Caco-2 (cell line): ENCODE measurements around the gene CARM1. TPM values are rescaled to one million over a fixed set of nuclear protein-coding genes. Genes with fewer than 3 reads are reported as not detected.

ENCODE experiments used
- BruUV-seq: library from RNA; stranded (reverse); fragments of 400-500 nt; replicated peaks from 2 replicates; lab custom pipeline; 2021; lab: Mats Ljungman, UMichigan
- CTCF ChIA-PET: fragments of 300-600 bp; sonication (Branson Sonifier 250); formaldehyde crosslinking; loops from one replicate; lab custom pipeline; 2022; ENCODE audit warnings: antibody characterized with exemption; lab: Charles Lee
- POLR2A ChIA-PET: fragments of 300-600 bp; sonication (Branson Sonifier 250); formaldehyde crosslinking; loops from one replicate; lab custom pipeline; 2022; ENCODE audit warnings: antibody characterized with exemption; lab: Charles Lee
- DNase-seq, 2 experiments: peaks; one replicate each; pipeline versions ENCODE4 v3.0.0 to v3.0.0-alpha.2; 2020 to 2022
- H3K27me3 ChIP-seq: replicated peaks from 2 replicates; pipeline ENCODE4 v1.6.0; 2011; ENCODE audit warnings: low read length; ENCODE audit not compliant: control insufficient read depth, insufficient read depth
- H3K36me3 ChIP-seq: 2 replicates; pipeline ENCODE4 v1.5.1; 2011; ENCODE audit warnings: low read length; ENCODE audit not compliant: control insufficient read depth, insufficient read depth
- H3K4me1 ChIP-seq: fragments of 250-450 bp; sonication (Bioruptor Pico); 2 replicates; pipeline ENCODE4 v1.5.1; 2020; ENCODE audit warnings: mild to moderate bottlenecking
- H3K4me3 ChIP-seq: 2 replicates; pipeline ENCODE4 v1.5.1; 2011; ENCODE audit warnings: low read depth, mild to moderate bottlenecking, control low read depth, low read length
- H3K9me3 ChIP-seq: fragments of 250-450 bp; sonication (Bioruptor Pico); 2 replicates; pipeline ENCODE4 v1.5.1; 2020; ENCODE audit warnings: mild to moderate bottlenecking, moderate library complexity
- H3K27ac Mint-ChIP-seq: one replicate; pipeline ENCODE4 v1.8.0; 2022; ENCODE audit warnings: mixed read lengths; ENCODE audit not compliant: unreplicated experiment
- H3K27me3 Mint-ChIP-seq: one replicate; pipeline ENCODE4 v1.8.0; 2022; ENCODE audit warnings: mixed read lengths; ENCODE audit not compliant: insufficient read depth, unreplicated experiment
- H3K36me3 Mint-ChIP-seq: one replicate; pipeline ENCODE4 v1.8.0; 2022; ENCODE audit warnings: mild to moderate bottlenecking, mixed read lengths; ENCODE audit not compliant: insufficient read depth, unreplicated experiment
- H3K4me1 Mint-ChIP-seq: one replicate; pipeline ENCODE4 v1.8.0; 2022; ENCODE audit warnings: low read depth, mixed read lengths; ENCODE audit not compliant: unreplicated experiment
- H3K4me3 Mint-ChIP-seq: one replicate; pipeline ENCODE4 v1.8.0; 2022; ENCODE audit warnings: mild to moderate bottlenecking, moderate library complexity, mixed read lengths; ENCODE audit not compliant: unreplicated experiment
- H3K9me3 Mint-ChIP-seq: one replicate; pipeline ENCODE4 v1.8.0; 2022; ENCODE audit warnings: mixed read lengths; ENCODE audit not compliant: unreplicated experiment
- CTCF ChIP-seq, 2 experiments: fragments of 200-600 bp in 1 of 2; IDR thresholded peaks; 1 replicate in 1 of 2; 2 replicates in 1 of 2; pipeline versions ENCODE4 v1.5.1 to v1.8.0; 2011 to 2022; ENCODE audit warnings: antibody characterized with exemption in 1 of 2, control low read depth in 1 of 2, inconsistent platforms in 1 of 2, low read depth in 1 of 2, low read length in 1 of 2, mild to moderate bottlenecking in 1 of 2, moderate library complexity in 1 of 2; ENCODE audit not compliant: insufficient read depth in 1 of 2, severe bottlenecking in 1 of 2, unreplicated experiment in 1 of 2
- intact Hi-C: fragments of 100-400 bp; cut with micrococcal nuclease; formaldehyde crosslinking; loops from one replicate; pipeline ENCODE4 v1.10.0; 2022; ENCODE audit not compliant: unreplicated experiment
- total RNA-seq: library from RNA; stranded (reverse); gene quantifications from 2 replicates; pipeline ENCODE4 v1.2.3, GENCODE V29; 2022

CARM1 gene
- total RNA-seq, 1 experiment from 2014 or later: 97.9 TPM

- Histone ChIP-seq H3K36me3 (no peaks in the 10 kb centered on the region), H3K4me3 (no peak overlapping the region), H3K27me3 (no peaks in the 10 kb centered on the region), H3K9me3 (no peaks in the 10 kb centered on the region), H3K4me1 (peaks cover 9% of the 10 kb centered on the region; the same call in 1 of the 2 replicates)
- TF ChIP-seq CTCF (IDR thresholded peaks at IDR 0.05; ENCODE audit: insufficient read depth in 1 of 2, low read depth in 1 of 2, low read length in 1 of 2, severe bottlenecking in 1 of 2, unreplicated experiment in 1 of 2): no peak
- Mint-ChIP-seq H3K9me3 (no peaks in the 10 kb centered on the region), H3K27me3 (no peaks in the 10 kb centered on the region), H3K4me3 (no peak overlapping the region), H3K4me1 (no peaks in the 10 kb centered on the region), H3K27ac (no peak overlapping the region), H3K36me3 (peaks cover 26% of the 10 kb centered on the region)
- no TSS peak for BruUV-seq
- CTCF ChIA-PET: interaction anchor here (1.5 kb wide), 1 partner anchor 25 kb away, joined by 6 read pairs; no protein-coding TSS in a partner anchor
- DNase-seq: no peak
- intact Hi-C loops: no loop called here
- POLR2A ChIA-PET: no interaction called here
Observed at GRCh38 chr19:10839114-10840050, 32.0 kb upstream of the CARM1 start.

DNA sequence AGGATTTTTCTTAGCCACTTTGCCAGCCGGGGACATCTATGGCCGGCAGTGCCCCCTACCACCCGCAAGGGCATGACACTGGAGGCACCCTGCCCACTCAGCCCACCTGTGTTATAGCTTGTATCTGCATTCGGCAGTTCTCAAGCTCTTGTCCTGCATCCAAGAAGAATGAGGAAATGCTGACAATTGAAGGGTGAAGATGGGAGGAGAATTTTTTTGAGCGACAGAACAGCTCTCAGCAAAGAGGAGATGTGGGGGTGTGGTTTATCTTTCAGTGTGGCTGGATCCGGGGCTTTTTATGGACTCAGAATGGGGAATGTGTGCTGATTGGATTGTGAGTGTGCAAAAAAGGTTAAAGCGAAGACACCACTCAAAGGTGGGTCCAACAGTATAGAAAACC is 28.6 kb upstream of the CARM1 start:
- intact Hi-C loops: no loop called here
- no peaks in the 10 kb centered on the region for H3K27me3 ChIP-seq
- H3K4me3 Mint-ChIP-seq: no peak overlapping the region
- H3K27ac Mint-ChIP-seq: no peak overlapping the region
- POLR2A ChIA-PET: no interaction called here
- no peak for DNase-seq
- H3K4me3 ChIP-seq: no peak overlapping the region
- H3K9me3 Mint-ChIP-seq: no peaks in the 10 kb centered on the region
- CTCF ChIA-PET: no interaction called here
- H3K4me1 ChIP-seq: no peaks in the 10 kb centered on the region
- no peaks in the 10 kb centered on the region for H3K4me1 Mint-ChIP-seq
- TF ChIP-seq CTCF (IDR thresholded peaks at IDR 0.05; ENCODE audit: insufficient read depth in 1 of 2, low read depth in 1 of 2, low read length in 1 of 2, severe bottlenecking in 1 of 2, unreplicated experiment in 1 of 2): no peak
- no peaks in the 10 kb centered on the region for H3K27me3 Mint-ChIP-seq
- no peaks in the 10 kb centered on the region for H3K36me3 Mint-ChIP-seq
- no TSS peak for BruUV-seq
- no peaks in the 10 kb centered on the region for H3K9me3 ChIP-seq
- no peaks in the 10 kb centered on the region for H3K36me3 ChIP-seq

GRCh38 chr19:10846500-10847202 is 24.7 kb upstream of the CARM1 start:
- no peaks in the 10 kb centered on the region for H3K4me1 Mint-ChIP-seq

More at GRCh38 chr19:10846500-10847202, 24.7 kb upstream of the CARM1 start:
- Mint-ChIP-seq H3K27me3 (no peaks in the 10 kb centered on the region), H3K27ac (no peak overlapping the region), H3K36me3 (no peaks in the 10 kb centered on the region), H3K4me3 (no peak overlapping the region), H3K9me3 (no peaks in the 10 kb centered on the region)
- no peaks in the 10 kb centered on the region for H3K4me1 ChIP-seq
- intact Hi-C loops: no loop called here
- H3K4me3 ChIP-seq: no peak overlapping the region
- H3K36me3 ChIP-seq: no peaks in the 10 kb centered on the region
- ChIA-PET POLR2A (interaction anchor here (0.9 kb wide), 1 partner anchor 10 kb away, joined by 5 read pairs; the partner anchor contains the start of gene TMED1), CTCF (interaction anchor here (0.6 to 1.0 kb wide), 2 partner anchors 12 to 45 kb away, joined by 3 read pairs; no protein-coding TSS in a partner anchor)
- H3K9me3 ChIP-seq: no peaks in the 10 kb centered on the region
- H3K27me3 ChIP-seq: no peaks in the 10 kb centered on the region
- no TSS peak for BruUV-seq
- no peak for TF ChIP-seq CTCF (IDR thresholded peaks at IDR 0.05; ENCODE audit: insufficient read depth in 1 of 2, low read depth in 1 of 2, low read length in 1 of 2, severe bottlenecking in 1 of 2, unreplicated experiment in 1 of 2)
- no peak for DNase-seq
